Mucosa of descending colon (tissue), 3 donors: ENCODE results near the gene CIB4. TPM values are rescaled to one million over a fixed set of nuclear protein-coding genes. Genes with fewer than 3 reads are reported as not detected.

ENCODE experiments used
- ATAC-seq: fragments of 200-7000 bp; cut with Tn5 transposase; one replicate; pipeline ENCODE4 v1.9.1; 2020; ENCODE audit warnings: mild to moderate bottlenecking, moderate library complexity
- DNase-seq, 3 donors: peaks; one replicate each; pipeline ENCODE4 v3.0.0-alpha.2; 2020
- H3K36me3 ChIP-seq: fragments of 200-600 bp; one replicate; pipeline ENCODE4 v1.8.0; 2021; ENCODE audit warnings: low read depth, mild to moderate bottlenecking
- H3K4me1 ChIP-seq: fragments of 200-600 bp; one replicate; pipeline ENCODE4 v1.8.0; 2021; ENCODE audit warnings: low read depth, mild to moderate bottlenecking
- H3K4me3 ChIP-seq: fragments of 200-600 bp; one replicate; pipeline ENCODE4 v1.8.0; 2021; ENCODE audit warnings: mild to moderate bottlenecking
- H3K9me3 ChIP-seq: fragments of 200-600 bp; one replicate; pipeline ENCODE4 v1.8.0; 2021; ENCODE audit warnings: mild to moderate bottlenecking
- intact Hi-C, 2 donors: fragments of 100-400 bp; cut with DNase I in 1 of 2; cut with micrococcal nuclease in 1 of 2; formaldehyde crosslinking; loops; one replicate each; pipeline versions ENCODE4 v1.11.0 to v1.11.1; 2022; cut with DNase I, micrococcal nuclease
- total RNA-seq, 3 donors: library from RNA; stranded (reverse); fragmentation: NEBNext Ultra II Directional in 2 of 3; extraction: Animal tissue kit (Norgen Biotek cat#: 25700) in 2 of 3; gene quantifications; one replicate each; pipeline versions ENCODE4 v1.2.1 to v1.2.4, GENCODE V29; 2021 to 2023
- TF ChIP-seq, protein P1 (sequence below): fragments of 200-600 bp; IDR thresholded peaks from one replicate; pipeline ENCODE4 v1.8.0; 2022; ENCODE audit warnings: antibody characterized with exemption, mild to moderate bottlenecking
- donor health status: DM: no; HTN: no; CAD: no; lungs with moderate emphysema.
- donor health status: DM: no; HTN: no; CAD: no.
- donor health status: DM: no; HTN: yes; CAD: no.

The CIB4 gene
- total RNA-seq, 3 donors from 2014 or later = 0.60 TPM; not detected in 2

DNA sequence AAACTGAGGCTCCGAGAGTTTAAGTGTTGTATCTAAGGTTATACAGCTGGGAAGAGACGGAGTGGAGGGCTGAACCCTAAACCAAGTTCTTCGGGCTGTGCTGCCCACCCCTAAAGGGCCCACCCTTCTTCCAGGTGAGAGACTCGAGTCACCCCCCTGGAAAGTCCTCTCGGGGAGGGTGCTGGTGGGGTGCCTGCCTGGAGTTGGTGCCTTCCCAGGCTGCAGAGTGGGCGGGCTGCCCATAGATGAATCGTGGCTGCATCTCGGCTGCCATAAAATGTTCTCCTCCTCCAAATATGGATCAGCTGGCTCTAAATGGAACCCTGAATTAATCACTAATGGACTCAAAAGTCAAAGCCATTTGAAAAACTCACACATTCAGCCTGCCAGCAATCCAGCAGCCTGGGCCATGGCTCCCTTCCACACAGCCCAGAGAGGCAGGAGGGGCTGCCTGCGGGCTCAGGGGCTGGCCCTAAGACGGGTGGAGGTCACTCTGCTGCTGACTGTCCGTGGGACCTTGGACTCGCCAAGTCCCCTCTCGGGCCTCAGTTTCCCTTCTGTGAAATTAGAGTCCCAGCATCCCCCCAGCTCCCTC lies 7.7 kb downstream of the CIB4 start:
- Histone ChIP-seq H3K36me3 (no peaks in the 10 kb centered on the region), H3K4me1 (no peaks in the 10 kb centered on the region), H3K4me3 (no peak overlapping the region), H3K9me3 (no peaks in the 10 kb centered on the region)
- DNase-seq (no peak), ATAC-seq (no peak)
- intact Hi-C loops = no loop called here
- TF ChIP-seq, protein P1, sequence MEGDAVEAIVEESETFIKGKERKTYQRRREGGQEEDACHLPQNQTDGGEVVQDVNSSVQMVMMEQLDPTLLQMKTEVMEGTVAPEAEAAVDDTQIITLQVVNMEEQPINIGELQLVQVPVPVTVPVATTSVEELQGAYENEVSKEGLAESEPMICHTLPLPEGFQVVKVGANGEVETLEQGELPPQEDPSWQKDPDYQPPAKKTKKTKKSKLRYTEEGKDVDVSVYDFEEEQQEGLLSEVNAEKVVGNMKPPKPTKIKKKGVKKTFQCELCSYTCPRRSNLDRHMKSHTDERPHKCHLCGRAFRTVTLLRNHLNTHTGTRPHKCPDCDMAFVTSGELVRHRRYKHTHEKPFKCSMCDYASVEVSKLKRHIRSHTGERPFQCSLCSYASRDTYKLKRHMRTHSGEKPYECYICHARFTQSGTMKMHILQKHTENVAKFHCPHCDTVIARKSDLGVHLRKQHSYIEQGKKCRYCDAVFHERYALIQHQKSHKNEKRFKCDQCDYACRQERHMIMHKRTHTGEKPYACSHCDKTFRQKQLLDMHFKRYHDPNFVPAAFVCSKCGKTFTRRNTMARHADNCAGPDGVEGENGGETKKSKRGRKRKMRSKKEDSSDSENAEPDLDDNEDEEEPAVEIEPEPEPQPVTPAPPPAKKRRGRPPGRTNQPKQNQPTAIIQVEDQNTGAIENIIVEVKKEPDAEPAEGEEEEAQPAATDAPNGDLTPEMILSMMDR = no peak

DNA sequence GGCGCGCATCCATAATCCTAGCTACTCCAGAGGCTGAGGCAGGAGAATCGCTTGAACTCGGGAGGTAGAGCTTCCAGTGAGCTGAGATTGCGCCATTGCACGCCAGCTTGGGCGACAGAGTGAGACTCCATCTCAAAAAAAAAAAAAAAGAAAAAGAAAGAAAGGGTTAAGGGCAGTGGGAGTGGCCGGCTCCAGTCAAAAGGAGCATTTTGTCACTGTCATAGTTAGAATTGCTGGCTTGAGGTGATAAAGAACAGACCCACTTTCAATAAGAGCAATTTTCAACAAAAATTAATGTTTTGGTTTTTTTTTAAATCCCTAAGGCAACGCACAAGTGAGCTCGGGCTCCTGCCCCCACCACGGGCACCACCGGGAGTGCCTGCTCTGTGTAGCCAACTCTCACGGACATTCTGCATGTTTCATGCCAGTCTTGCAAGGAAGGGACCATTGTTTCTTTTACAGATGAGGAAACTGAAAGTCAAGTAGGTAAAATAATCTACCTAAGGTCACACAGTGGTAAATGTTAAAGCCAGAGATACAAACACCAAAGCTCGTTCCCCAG lies 8.5 kb downstream of the CIB4 start:
- no peaks in the 10 kb centered on the region for H3K9me3 ChIP-seq
- TF ChIP-seq, protein P1 = no peak
- no peaks in the 10 kb centered on the region for H3K4me1 ChIP-seq
- DNase-seq (no peak), ATAC-seq (no peak)
- no peak overlapping the region for H3K4me3 ChIP-seq
- intact Hi-C loops = no loop called here
- no peaks in the 10 kb centered on the region for H3K36me3 ChIP-seq

DNA sequence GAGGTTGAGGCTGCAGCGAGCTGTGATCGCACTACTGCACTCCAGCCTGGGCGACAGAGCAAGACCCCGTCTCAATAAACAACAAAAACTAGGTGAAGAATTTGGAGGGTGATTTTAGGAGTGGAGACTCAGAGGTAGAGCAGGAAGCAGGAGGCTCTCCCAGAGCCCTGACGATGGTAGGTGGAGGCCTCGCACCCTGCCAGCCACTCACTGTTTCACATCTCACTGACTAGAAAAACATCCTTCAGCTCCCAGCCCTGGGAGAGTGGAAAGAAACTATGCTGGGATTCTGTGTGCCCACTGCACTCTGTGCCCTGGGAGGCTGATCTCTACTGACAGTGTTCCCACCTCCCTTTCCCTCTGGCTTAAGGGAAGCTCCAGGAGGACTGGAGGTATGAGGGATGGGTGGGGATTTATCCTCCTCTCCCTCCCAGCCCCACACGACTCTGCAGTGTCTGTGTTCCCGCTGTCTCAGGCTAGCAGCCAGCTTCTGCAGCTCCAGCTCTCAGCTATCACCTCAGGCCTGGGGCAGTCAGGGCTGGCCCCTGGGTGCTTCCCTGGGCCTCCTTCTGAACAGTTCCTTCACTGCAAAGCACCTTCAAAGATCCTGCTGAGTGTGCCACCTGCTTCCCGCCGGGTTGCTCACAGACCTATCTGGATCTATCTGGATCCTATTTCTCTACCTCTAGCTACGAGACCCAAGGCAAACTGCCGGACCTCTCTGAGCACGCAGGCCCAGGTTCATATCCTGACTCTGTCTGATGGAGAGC lies 9.6 kb downstream of the CIB4 start:
- Histone ChIP-seq H3K9me3 (no peaks in the 10 kb centered on the region), H3K4me3 (no peak overlapping the region), H3K4me1 (no peaks in the 10 kb centered on the region), H3K36me3 (no peaks in the 10 kb centered on the region)
- intact Hi-C loops = no loop called here
- TF ChIP-seq, protein P1 = no peak
- ATAC-seq (no peak), DNase-seq (no peak)

DNA sequence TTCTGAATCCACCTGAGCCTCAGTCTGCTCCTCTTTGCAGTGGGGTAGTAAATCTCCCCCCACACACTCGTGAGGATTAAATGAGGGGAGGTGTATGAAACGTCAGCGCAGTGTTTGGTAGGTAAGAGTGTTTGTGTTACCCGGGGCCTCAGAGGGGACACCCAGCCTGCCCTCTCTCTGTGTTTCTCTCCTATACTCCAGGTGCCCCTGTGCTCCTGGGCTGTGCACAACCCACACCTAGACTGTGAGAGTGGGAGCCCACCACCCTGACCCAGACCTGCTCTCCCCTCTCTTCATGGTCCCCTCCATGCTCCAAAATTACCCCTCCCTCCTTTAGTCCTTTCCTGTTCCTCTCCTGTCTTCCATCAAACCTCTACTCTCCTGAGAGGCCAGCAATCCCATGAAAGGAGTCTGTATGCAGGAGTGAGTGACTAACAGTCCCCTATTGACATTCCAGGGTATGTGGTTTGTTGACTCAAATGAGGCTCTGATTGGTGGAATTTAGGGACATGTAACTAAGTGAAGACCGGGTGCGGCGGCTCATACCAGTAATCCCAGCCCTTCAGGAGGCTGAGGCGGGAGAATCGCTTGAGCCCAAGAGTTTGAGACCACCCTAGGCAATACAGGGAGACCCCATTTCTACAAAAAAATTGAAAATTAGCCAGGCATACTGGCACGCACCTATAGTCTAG lies 10.4 kb downstream of the CIB4 start:
- ATAC-seq (peak; percentile 19), DNase-seq (no peak)
- no peaks in the 10 kb centered on the region for H3K9me3 ChIP-seq
- TF ChIP-seq, protein P1 = no peak
- intact Hi-C loops = no loop called here
- no peak overlapping the region for H3K4me3 ChIP-seq
- H3K36me3 ChIP-seq = no peaks in the 10 kb centered on the region
- no peaks in the 10 kb centered on the region for H3K4me1 ChIP-seq

DNA sequence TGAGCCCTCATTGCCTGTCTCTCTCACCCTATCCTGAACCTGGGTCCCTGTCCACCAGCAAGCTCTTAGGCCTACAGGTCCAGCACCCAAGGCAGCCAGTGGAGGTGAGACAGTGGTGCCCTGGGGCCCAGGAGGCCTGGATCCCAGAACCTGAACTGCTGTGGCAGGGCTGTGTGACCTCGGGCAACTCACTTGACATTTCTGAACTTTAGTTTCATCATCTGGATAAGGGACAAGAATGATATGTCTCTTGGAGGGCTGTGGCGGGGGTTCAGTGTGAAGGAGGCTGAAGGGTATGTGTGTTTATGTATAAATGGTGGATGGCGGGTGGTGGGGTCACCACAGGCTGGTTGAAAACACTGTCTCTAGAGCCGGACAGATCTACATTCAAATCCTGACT lies 10.9 kb downstream of the CIB4 start:
- no peaks in the 10 kb centered on the region for H3K4me1 ChIP-seq
- H3K4me3 ChIP-seq = no peak overlapping the region
- ATAC-seq = no peak
- H3K36me3 ChIP-seq = no peaks in the 10 kb centered on the region
- no peaks in the 10 kb centered on the region for H3K9me3 ChIP-seq
- intact Hi-C loops = no loop called here
- TF ChIP-seq, protein P1 = no peak
- no peak for DNase-seq
